Measurements from ENCODE around the gene LRRC19. TPM values are rescaled to one million over a fixed set of nuclear protein-coding genes. Genes with fewer than 3 reads are reported as not detected.
A peak's percentile ranks its signal among the peaks of the same experiment; 100 is the strongest.

Gene LRRC19
- total RNA-seq, result not detected

GRCh38 chr9:27005491-27005890 is at the start of gene LRRC19:
Gene LRRC19 (minus strand): TSS chr9:27005672. CDS start chr9:26999694, 5,978 bp downstream.
- DNase-seq (ENCODE audit: low read depth in 2 of 3, low spot score in 2 of 3), result no peak

GRCh38 chr9:27054841-27055240 is 49.4 kb upstream of the LRRC19 start:
- DNase-seq (ENCODE audit: low read depth in 2 of 3, low spot score in 2 of 3), result no peak

GRCh38 chr9:27054125-27054524 is 48.7 kb upstream of the LRRC19 start:
- DNase-seq (ENCODE audit: low read depth in 2 of 3, low spot score in 2 of 3), result no peak

GRCh38 chr9:27053369-27054022 is 48.0 kb upstream of the LRRC19 start:
- DNase-seq (ENCODE audit: low read depth in 2 of 3, low spot score in 2 of 3), result peak in 2 of 3 donors; percentile 49 to 72

GRCh38 chr9:27047136-27047535 is 41.7 kb upstream of the LRRC19 start:
- no peak for DNase-seq (ENCODE audit: low read depth in 2 of 3, low spot score in 2 of 3)

- DNase-seq (ENCODE audit: low read depth in 2 of 3, low spot score in 2 of 3), result no peak
Observed at GRCh38 chr9:27043176-27043575, 37.7 kb upstream of the LRRC19 start.

GRCh38 chr9:27042476-27042875 is 37.0 kb upstream of the LRRC19 start:
- no peak for DNase-seq (ENCODE audit: low read depth in 2 of 3, low spot score in 2 of 3)

- DNase-seq (ENCODE audit: low read depth in 2 of 3, low spot score in 2 of 3), result no peak
Observed at GRCh38 chr9:27041746-27042145, 36.3 kb upstream of the LRRC19 start.

GRCh38 chr9:27037499-27037898 is 32.0 kb upstream of the LRRC19 start:
- no peak for DNase-seq (ENCODE audit: low read depth in 2 of 3, low spot score in 2 of 3)

GRCh38 chr9:27033815-27034403 is 28.4 kb upstream of the LRRC19 start:
- peak; percentile 4 to 72 (median 51) for DNase-seq (ENCODE audit: low read depth in 2 of 3, low spot score in 2 of 3)

GRCh38 chr9:27029186-27029585 is 23.7 kb upstream of the LRRC19 start:
- DNase-seq (ENCODE audit: low read depth in 2 of 3, low spot score in 2 of 3), result no peak

- no peak for DNase-seq (ENCODE audit: low read depth in 2 of 3, low spot score in 2 of 3)
Observed at GRCh38 chr9:27022920-27023319, 17.4 kb upstream of the LRRC19 start.

GRCh38 chr9:27019589-27019988 is 14.1 kb upstream of the LRRC19 start:
- no peak for DNase-seq (ENCODE audit: low read depth in 2 of 3, low spot score in 2 of 3)

GRCh38 chr9:27003426-27004077 is 1.9 kb downstream of the LRRC19 start:
- DNase-seq (ENCODE audit: low read depth in 2 of 3, low spot score in 2 of 3), result no peak

- DNase-seq (ENCODE audit: low read depth in 2 of 3, low spot score in 2 of 3), result no peak
Observed at GRCh38 chr9:26995810-26996209, 9.7 kb downstream of the LRRC19 start.

- DNase-seq (ENCODE audit: low read depth in 2 of 3, low spot score in 2 of 3), result no peak
Observed at GRCh38 chr9:26983340-26983739, 22.1 kb downstream of the LRRC19 start.

- peak in 2 of 3 donors; percentile 19 to 58 for DNase-seq (ENCODE audit: low read depth in 2 of 3, low spot score in 2 of 3)
Observed at GRCh38 chr9:26975728-26976707, 29.5 kb downstream of the LRRC19 start.

GRCh38 chr9:26974927-26975326 is 30.5 kb downstream of the LRRC19 start:
- no peak for DNase-seq (ENCODE audit: low read depth in 2 of 3, low spot score in 2 of 3)

- DNase-seq (ENCODE audit: low read depth in 2 of 3, low spot score in 2 of 3), result no peak
Observed at GRCh38 chr9:26973989-26974388, 31.5 kb downstream of the LRRC19 start.

- no peak for DNase-seq (ENCODE audit: low read depth in 2 of 3, low spot score in 2 of 3)
Observed at GRCh38 chr9:26971721-26972120, 33.8 kb downstream of the LRRC19 start.

- peak in 1 of 3 donors; percentile 11 for DNase-seq (ENCODE audit: low read depth in 2 of 3, low spot score in 2 of 3)
Observed at GRCh38 chr9:26956860-26957233, 48.6 kb downstream of the LRRC19 start.

All from hematopoietic multipotent progenitor cell (in vitro differentiated cells).